Subcutaneous adipose tissue (tissue), 4 donors: ENCODE measurements around the gene NPHP4. TPM values are rescaled to one million over a fixed set of nuclear protein-coding genes. Genes with fewer than 3 reads are reported as not detected.

Experiments used
- total RNA-seq, 4 donors: library from RNA; depleted of rRNA; stranded (reverse); fragments of >200 nt; gene quantifications; one replicate each; pipeline ENCODE4 v1.1.0, GENCODE V29; 2016
- TF ChIP-seq, protein P1 (sequence below): fragments of 450-650 bp; IDR thresholded peaks from one replicate; pipeline ENCODE4 v1.5.1; 2016; ENCODE audit warnings: low read depth, mild to moderate bottlenecking, control low read depth, antibody characterized with exemption, moderate library complexity

Gene NPHP4
- total RNA-seq, 4 donors from 2014 or later, result 7.3 to 11.9 (median 9.5) TPM

DNA sequence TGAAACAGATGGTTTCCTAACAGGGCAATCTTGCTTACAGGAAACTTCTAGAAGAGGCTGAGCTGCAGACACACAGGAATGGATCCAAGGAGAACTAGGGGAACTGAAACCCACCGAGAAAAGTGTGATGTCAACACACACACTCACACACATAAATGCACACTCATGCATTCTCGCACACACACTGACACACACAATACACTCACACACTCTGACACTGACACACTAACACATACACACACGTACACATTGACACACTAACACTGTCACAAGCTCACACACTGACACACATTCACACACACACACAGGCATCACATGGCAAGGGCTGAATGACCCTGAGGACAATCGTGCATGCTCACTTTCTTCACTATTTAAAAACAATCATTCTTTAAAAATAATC lies 142.7 kb downstream of the NPHP4 start:
- TF ChIP-seq, protein P1, sequence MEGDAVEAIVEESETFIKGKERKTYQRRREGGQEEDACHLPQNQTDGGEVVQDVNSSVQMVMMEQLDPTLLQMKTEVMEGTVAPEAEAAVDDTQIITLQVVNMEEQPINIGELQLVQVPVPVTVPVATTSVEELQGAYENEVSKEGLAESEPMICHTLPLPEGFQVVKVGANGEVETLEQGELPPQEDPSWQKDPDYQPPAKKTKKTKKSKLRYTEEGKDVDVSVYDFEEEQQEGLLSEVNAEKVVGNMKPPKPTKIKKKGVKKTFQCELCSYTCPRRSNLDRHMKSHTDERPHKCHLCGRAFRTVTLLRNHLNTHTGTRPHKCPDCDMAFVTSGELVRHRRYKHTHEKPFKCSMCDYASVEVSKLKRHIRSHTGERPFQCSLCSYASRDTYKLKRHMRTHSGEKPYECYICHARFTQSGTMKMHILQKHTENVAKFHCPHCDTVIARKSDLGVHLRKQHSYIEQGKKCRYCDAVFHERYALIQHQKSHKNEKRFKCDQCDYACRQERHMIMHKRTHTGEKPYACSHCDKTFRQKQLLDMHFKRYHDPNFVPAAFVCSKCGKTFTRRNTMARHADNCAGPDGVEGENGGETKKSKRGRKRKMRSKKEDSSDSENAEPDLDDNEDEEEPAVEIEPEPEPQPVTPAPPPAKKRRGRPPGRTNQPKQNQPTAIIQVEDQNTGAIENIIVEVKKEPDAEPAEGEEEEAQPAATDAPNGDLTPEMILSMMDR, result no peak

DNA sequence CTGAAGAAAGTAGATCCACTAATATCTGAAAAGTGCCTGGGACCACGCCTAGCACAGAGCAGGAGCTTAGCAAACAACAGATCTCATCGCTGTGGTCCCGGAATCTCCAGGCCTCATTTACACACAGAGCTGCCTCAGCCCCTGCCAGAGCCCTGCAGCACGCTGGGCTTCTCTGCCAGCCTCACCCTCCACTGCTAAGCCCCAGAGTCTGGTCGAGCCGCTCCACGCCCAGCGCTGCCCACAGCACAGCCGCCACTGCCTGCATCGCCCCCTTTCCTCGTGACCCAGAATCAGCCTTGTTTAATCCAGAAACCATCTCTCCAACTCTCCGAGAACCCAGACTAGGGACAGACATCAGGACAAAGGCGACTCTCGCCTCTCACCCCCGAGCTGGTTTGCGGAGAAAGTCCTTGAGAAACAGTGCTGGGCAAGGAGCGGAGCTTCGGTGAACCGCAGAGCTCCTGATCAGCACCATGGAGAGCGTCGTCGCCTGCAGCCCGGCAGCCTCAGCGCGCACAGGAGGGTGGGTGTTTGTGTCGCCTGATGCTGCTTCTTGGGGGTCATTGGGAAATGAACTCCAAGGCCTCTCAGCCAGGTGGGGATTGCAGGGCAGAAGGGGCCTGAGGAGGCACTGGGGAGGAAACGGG lies 145.1 kb downstream of the NPHP4 start:
- TF ChIP-seq, protein P1, result no peak

DNA sequence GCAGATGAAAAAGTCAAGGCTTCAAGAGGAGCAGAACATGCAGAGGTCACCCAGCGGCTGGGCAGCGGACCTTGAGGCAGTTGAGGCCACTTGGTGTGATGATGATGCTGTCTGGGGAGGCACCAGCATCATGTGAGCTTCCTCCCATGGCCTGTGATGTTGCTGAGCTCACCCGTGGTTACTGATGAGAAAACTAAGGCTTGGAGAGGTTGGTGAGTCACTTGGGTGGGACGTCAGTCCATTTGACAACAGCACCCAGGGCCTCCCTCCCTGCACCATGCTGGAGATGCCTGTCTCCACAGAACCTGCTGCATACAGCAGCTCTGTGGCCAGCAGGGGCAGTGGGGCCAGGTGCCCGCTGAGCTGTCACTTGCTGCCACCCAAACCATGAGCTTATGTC lies 146.8 kb downstream of the NPHP4 start:
- TF ChIP-seq, protein P1, result no peak

DNA sequence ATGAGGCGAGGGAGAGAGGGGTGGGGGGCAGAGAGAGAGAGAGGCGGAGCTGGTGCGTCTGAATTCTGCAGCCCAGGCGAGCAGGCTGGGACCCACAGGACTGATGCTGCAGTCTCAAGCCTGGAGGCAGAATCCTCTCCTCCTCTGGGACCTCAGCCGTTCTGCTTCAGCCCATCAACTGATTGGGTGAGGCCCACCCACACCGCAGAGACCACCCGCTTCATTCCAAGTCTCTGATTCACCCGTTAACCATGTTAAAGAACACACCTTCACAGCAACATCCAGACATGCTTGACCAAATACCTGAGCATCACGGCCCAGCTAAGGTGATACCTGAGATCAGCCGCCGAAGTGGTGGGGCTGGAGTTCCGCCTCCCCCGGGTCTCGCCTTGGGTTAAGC lies 147.8 kb downstream of the NPHP4 start:
- TF ChIP-seq, protein P1, result no peak

DNA sequence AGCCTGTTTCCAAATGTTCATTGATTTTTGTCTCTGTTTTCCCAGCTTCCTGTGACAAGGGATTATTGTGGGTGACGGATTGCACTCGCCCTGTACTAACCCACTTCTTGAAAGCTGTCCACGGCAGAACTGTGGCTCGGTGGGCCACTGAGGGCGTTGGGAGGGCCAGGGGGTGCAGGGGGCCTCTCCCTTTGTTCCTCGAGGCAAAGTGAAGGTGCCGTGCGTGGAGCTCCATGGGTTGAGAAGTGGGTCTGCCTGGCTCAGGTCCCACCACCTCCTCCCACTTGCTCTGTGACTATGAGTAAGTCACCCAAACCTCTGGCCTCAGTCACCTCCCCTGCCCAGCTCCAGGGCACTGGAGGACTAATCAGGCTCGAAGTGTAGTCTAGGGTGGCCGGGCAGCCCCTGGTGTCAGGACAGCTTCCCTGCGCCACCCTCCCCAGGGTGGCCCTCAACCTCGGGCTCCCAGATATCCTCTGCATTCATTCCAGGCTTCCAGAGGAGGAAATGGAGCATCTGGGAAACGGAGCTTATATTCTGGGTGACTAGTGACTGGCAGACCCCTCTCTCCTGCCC lies 148.6 kb downstream of the NPHP4 start:
- TF ChIP-seq, protein P1, result no peak

DNA sequence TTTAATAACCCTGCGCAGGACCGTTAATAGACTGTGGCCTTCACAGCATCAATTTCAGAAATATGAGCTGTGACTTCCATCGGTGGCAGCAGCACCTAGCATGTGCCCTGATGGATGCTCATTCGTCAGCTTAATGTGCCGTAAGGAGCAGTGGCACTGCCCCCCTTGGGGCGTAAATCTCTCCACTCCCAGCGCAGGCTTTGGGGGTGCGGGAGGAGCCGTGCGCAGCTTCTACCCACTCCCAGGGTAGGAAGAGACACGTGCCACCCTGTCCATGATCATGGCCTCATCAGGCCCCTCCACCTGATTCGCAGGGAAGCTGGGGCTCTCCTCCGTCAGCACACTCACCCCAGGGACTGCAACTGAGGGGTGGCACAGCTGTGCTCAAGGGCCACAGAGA lies 149.5 kb downstream of the NPHP4 start:
- TF ChIP-seq, protein P1, result no peak

DNA sequence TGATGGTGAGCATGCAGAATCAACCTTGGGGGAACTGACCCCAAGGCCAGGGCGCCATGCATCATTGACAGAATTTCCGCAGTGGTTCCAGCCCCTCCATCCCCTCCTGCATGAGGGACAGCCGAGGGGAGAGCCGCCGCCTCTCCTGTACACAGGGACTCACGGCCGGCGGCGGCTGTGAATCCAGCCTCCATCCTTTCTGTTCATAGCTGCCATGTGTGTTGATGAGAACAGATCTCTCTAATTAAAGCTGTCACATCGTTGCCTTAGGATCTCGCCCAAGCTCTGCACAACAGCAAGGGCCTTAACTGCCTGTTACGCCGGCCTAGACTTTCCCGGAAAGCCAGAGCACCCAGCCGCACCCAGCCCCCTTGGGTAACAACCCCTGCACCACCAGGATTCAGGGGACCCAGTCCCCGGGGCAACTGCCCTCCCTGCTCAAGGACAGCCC lies 151.6 kb downstream of the NPHP4 start:
- TF ChIP-seq, protein P1, result no peak
